Naive thymus-derived CD4-positive, alpha-beta T cell (primary cell): ENCODE results near the gene AP1M1. TPM values are rescaled to one million over a fixed set of nuclear protein-coding genes. Genes with fewer than 3 reads are reported as not detected.

Experiments used
- ATAC-seq: fragments of 150-1000 bp; cut with Tn5 transposase; 2 replicates; pipeline ENCODE4 v1.10.0; 2021; ENCODE audit warnings: mild to moderate bottlenecking, moderate library complexity
- CTCF ChIA-PET: fragments of 350-600 bp; sonication (Branson Sonifier 250); formaldehyde crosslinking; loops from one replicate; lab custom pipeline; 2021; ENCODE audit warnings: antibody characterized with exemption; lab: Charles Lee
- POLR2A ChIA-PET: fragments of 350-600 bp; sonication (Branson Sonifier 250); formaldehyde crosslinking; loops from one replicate; lab custom pipeline; 2021; ENCODE audit warnings: antibody characterized with exemption, inconsistent platforms; lab: Charles Lee
- DNase-seq, 9 donors: peaks; one replicate each; pipeline versions ENCODE4 v3.0.0 to v3.0.0-alpha.2; 2020 to 2022; ENCODE audit warnings: mixed read lengths in 1 of 9
- H3K27ac ChIP-seq: one replicate; pipeline ENCODE4 v1.7.0; 2013; ENCODE audit warnings: mild to moderate bottlenecking, low read depth, low read length, moderate library complexity
- H3K27me3 ChIP-seq, 2 donors: one replicate each; pipeline ENCODE4 v1.7.0; 2013; ENCODE audit warnings: low read length in 2 of 2, mild to moderate bottlenecking in 2 of 2, moderate library complexity in 2 of 2; ENCODE audit not compliant: control insufficient read depth in 2 of 2, insufficient read depth in 2 of 2
- H3K36me3 ChIP-seq, 3 experiments: 1 replicate in 2 of 3; 2 replicates in 1 of 3; pipeline ENCODE4 v1.7.0; 2013; ENCODE audit warnings: low read length in 3 of 3, mild to moderate bottlenecking in 3 of 3, moderate library complexity in 1 of 3; ENCODE audit not compliant: insufficient read depth in 3 of 3, control insufficient read depth in 2 of 3
- H3K4me1 ChIP-seq, 2 donors: one replicate each; pipeline ENCODE4 v1.7.0; 2013; ENCODE audit warnings: low read length in 2 of 2, mild to moderate bottlenecking in 2 of 2, moderate library complexity in 1 of 2; ENCODE audit not compliant: control insufficient read depth in 2 of 2, insufficient read depth in 2 of 2
- H3K4me3 ChIP-seq: 2 replicates; pipeline ENCODE4 v1.7.0; 2013; ENCODE audit warnings: mild to moderate bottlenecking, low read length
- H3K9me3 ChIP-seq, 3 experiments: 1 replicate in 2 of 3; 2 replicates in 1 of 3; pipeline ENCODE4 v1.7.0; 2013; ENCODE audit warnings: low read length in 3 of 3; ENCODE audit not compliant: control insufficient read depth in 2 of 3
- H3K27ac Mint-ChIP-seq, 9 donors: one replicate each; pipeline ENCODE4 v1.8.0; 2020 to 2022; ENCODE audit warnings: mixed read lengths in 9 of 9, mild to moderate bottlenecking in 8 of 9, moderate library complexity in 5 of 9, inconsistent platforms in 2 of 9
- H3K27me3 Mint-ChIP-seq, 5 donors: one replicate each; pipeline ENCODE4 v1.8.0; 2021 to 2022; ENCODE audit warnings: mixed read lengths in 5 of 5, mild to moderate bottlenecking in 1 of 5
- H3K36me3 Mint-ChIP-seq, 5 donors: one replicate each; pipeline ENCODE4 v1.8.0; 2020 to 2022; ENCODE audit warnings: mixed read lengths in 5 of 5, mild to moderate bottlenecking in 3 of 5, inconsistent platforms in 1 of 5
- H3K4me1 Mint-ChIP-seq, 7 donors: one replicate each; pipeline ENCODE4 v1.8.0; 2020 to 2022; ENCODE audit warnings: mixed read lengths in 7 of 7, mild to moderate bottlenecking in 3 of 7, inconsistent platforms in 1 of 7
- H3K4me3 Mint-ChIP-seq, 10 donors: one replicate each; pipeline ENCODE4 v1.8.0; 2020 to 2022; ENCODE audit warnings: mild to moderate bottlenecking in 10 of 10, mixed read lengths in 10 of 10, moderate library complexity in 6 of 10, inconsistent platforms in 2 of 10
- H3K9me3 Mint-ChIP-seq, 11 donors: one replicate each; pipeline ENCODE4 v1.8.0; 2020 to 2022; ENCODE audit warnings: mixed read lengths in 11 of 11, mild to moderate bottlenecking in 4 of 11, inconsistent platforms in 1 of 11, moderate library complexity in 1 of 11
- intact Hi-C, 2 donors: fragments of 100-400 bp; cut with micrococcal nuclease; formaldehyde crosslinking; loops; one replicate each; pipeline ENCODE4 v1.15.1; 2023
- polyA plus RNA-seq, 2 donors: library from polyadenylated mRNA; unstranded; fragments of 300-500 nt; fragmentation: Illumina TruSeq; gene quantifications; one replicate each; pipeline ENCODE4 v1.2.3, GENCODE V29; 2021
- total RNA-seq, 6 experiments: library from RNA in 5 of 6; stranded (reverse) in 5 of 6; gene quantifications; 1 replicate in 5 of 6; 2 replicates in 1 of 6; pipeline ENCODE4 v1.2.3 and lab custom pipeline; 2021 to 2026

Gene AP1M1
- total and polyA plus RNA-seq, 7 experiments from 2014 or later: 94.9 to 169 (median 134) TPM

- H3K27me3 Mint-ChIP-seq: peaks cover 0 to 2% (median 0%) of the 10 kb centered on the region in 5 donors
- peaks cover 10 to 59% (median 31%) of the 10 kb centered on the region in 3 experiments for H3K36me3 ChIP-seq
- H3K4me3 ChIP-seq: no peak overlapping the region
- peak overlapping the region; percentile 2 for H3K27ac ChIP-seq
- peak overlapping the region in 4 of 9 donors; percentile 4 to 57 (median 18) for H3K27ac Mint-ChIP-seq
- DNase-seq: no peak
- POLR2A ChIA-PET: interaction anchor here (1.2 to 1.3 kb wide), 2 partner anchors 9 to 26 kb away, joined by 3 read pairs; partner anchors contain the start of gene AP1M1
- CTCF ChIA-PET: interaction anchor here (0.7 to 0.9 kb wide), 2 partner anchors 147 to 226 kb away, joined by 3 to 4 read pairs; no protein-coding TSS in a partner anchor
- peaks cover 0 to 5% (median 0%) of the 10 kb centered on the region in 11 donors for H3K9me3 Mint-ChIP-seq
- no peaks in the 10 kb centered on the region for H3K9me3 ChIP-seq
- H3K4me3 Mint-ChIP-seq: peak overlapping the region in 4 of 10 donors; percentile 6 to 66 (median 28)
- no peak for ATAC-seq
- intact Hi-C loops: no loop called here
- peaks cover 9 to 39% (median 30%) of the 10 kb centered on the region in 7 donors for H3K4me1 Mint-ChIP-seq
- peaks cover 13 to 16% of the 10 kb centered on the region in 2 donors for H3K4me1 ChIP-seq
- peaks cover 4 to 31% (median 11%) of the 10 kb centered on the region in 5 donors for H3K36me3 Mint-ChIP-seq
- H3K27me3 ChIP-seq: no peaks in the 10 kb centered on the region
These were observed 9.2 kb upstream of the AP1M1 start for GRCh38 chr19:16188521-16188920.

- intact Hi-C loops: no loop called here
- no peak for DNase-seq
- no peaks in the 10 kb centered on the region for H3K9me3 ChIP-seq
- H3K27me3 ChIP-seq: no peaks in the 10 kb centered on the region
- peaks cover 0 to under 1% (median 0%) of the 10 kb centered on the region in 5 donors for H3K27me3 Mint-ChIP-seq
- peaks cover 9 to 35% (median 26%) of the 10 kb centered on the region in 7 donors for H3K4me1 Mint-ChIP-seq
- no peak overlapping the region for H3K4me3 ChIP-seq
- peaks cover 10 to 61% (median 31%) of the 10 kb centered on the region in 3 experiments for H3K36me3 ChIP-seq
- ChIA-PET POLR2A (no interaction called here), CTCF (no interaction called here)
- H3K9me3 Mint-ChIP-seq: peaks cover 0 to 3% (median 0%) of the 10 kb centered on the region in 11 donors
- H3K36me3 Mint-ChIP-seq: peaks cover 4 to 31% (median 10%) of the 10 kb centered on the region in 5 donors
- peak overlapping the region in 2 of 9 donors; percentile 17 to 59 for H3K27ac Mint-ChIP-seq
- H3K27ac ChIP-seq: peak overlapping the region; percentile 1
- peaks cover 11 to 13% of the 10 kb centered on the region in 2 donors for H3K4me1 ChIP-seq
- H3K4me3 Mint-ChIP-seq: no peak overlapping the region
- no peak for ATAC-seq
These were observed 7.5 kb upstream of the AP1M1 start for GRCh38 chr19:16190198-16190597.

DNA sequence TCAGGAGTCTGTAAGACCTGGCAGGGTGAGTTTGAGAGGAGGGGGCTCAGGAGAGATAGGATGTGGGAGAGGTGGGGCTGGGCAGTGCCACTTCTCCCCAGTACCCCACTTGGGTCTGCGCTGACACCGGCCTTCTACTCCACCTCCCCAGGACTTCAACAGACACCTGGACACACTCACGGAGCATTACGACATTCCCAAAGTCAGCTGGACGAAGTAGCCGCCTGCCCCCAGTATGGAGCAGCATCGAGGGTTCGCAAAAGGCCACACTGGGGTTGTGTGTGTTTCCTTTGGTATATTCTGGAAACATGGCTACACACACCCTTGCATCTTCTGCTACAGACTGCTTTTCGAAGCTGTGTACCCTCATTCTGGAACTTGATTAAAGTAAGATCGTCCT lies 7.0 kb upstream of the AP1M1 start:
- H3K9me3 Mint-ChIP-seq: no peaks in the 10 kb centered on the region
- intact Hi-C loops: no loop called here
- Histone ChIP-seq H3K36me3 (peaks cover 10 to 57% (median 31%) of the 10 kb centered on the region in 3 experiments), H3K9me3 (no peaks in the 10 kb centered on the region), H3K4me1 (peaks cover 11 to 13% of the 10 kb centered on the region in 2 donors), H3K27me3 (no peaks in the 10 kb centered on the region), H3K4me3 (no peak overlapping the region), H3K27ac (peak overlapping the region; percentile 1)
- H3K27ac Mint-ChIP-seq: peak overlapping the region in 2 of 9 donors; percentile 17 to 56
- ATAC-seq (no peak), DNase-seq (no peak)
- POLR2A ChIA-PET: no interaction called here
- no peak overlapping the region for H3K4me3 Mint-ChIP-seq
- CTCF ChIA-PET: no interaction called here
- H3K27me3 Mint-ChIP-seq: no peaks in the 10 kb centered on the region
- H3K4me1 Mint-ChIP-seq: peaks cover 9 to 30% (median 22%) of the 10 kb centered on the region in 7 donors
- peaks cover 4 to 28% (median 7%) of the 10 kb centered on the region in 5 donors for H3K36me3 Mint-ChIP-seq

- Mint-ChIP-seq H3K4me3 (peak overlapping the region in 1 of 10 donors; percentile 20), H3K27ac (peak overlapping the region in 1 of 9 donors; percentile 34), H3K4me1 (peaks cover 9 to 28% (median 20%) of the 10 kb centered on the region in 7 donors), H3K27me3 (no peaks in the 10 kb centered on the region), H3K9me3 (no peaks in the 10 kb centered on the region), H3K36me3 (peaks cover 4 to 27% (median 7%) of the 10 kb centered on the region in 5 donors)
- ChIA-PET POLR2A (no interaction called here), CTCF (no interaction called here)
- Histone ChIP-seq H3K27ac (no peak overlapping the region), H3K4me3 (no peak overlapping the region), H3K4me1 (peaks cover 5 to 7% of the 10 kb centered on the region in 2 donors), H3K27me3 (no peaks in the 10 kb centered on the region), H3K9me3 (no peaks in the 10 kb centered on the region), H3K36me3 (peaks cover 10 to 57% (median 31%) of the 10 kb centered on the region in 3 experiments)
- intact Hi-C loops: no loop called here
- DNase-seq (no peak), ATAC-seq (no peak)
These were observed 6.3 kb upstream of the AP1M1 start for GRCh38 chr19:16191216-16191908.

- H3K27ac ChIP-seq: no peak overlapping the region
- H3K4me1 ChIP-seq: peaks cover 9 to 12% of the 10 kb centered on the region in 2 donors
- Mint-ChIP-seq H3K4me1 (peaks cover 7 to 27% (median 17%) of the 10 kb centered on the region in 7 donors), H3K27ac (no peak overlapping the region), H3K4me3 (no peak overlapping the region), H3K36me3 (peaks cover 0 to 16% (median 6%) of the 10 kb centered on the region in 5 donors), H3K27me3 (no peaks in the 10 kb centered on the region), H3K9me3 (no peaks in the 10 kb centered on the region)
- ChIA-PET POLR2A (interaction anchor here (0.6 to 1.8 kb wide), 2 partner anchors 8 to 52 kb away, joined by 3 to 7 read pairs; partner anchors contain the start of gene FAM32A), CTCF (interaction anchor here (0.6 to 1.9 kb wide), 2 partner anchors 8 to 207 kb away, joined by 3 to 6 read pairs; partner anchors contain the start of gene FAM32A)
- peaks cover 10 to 46% (median 25%) of the 10 kb centered on the region in 3 experiments for H3K36me3 ChIP-seq
- no peaks in the 10 kb centered on the region for H3K9me3 ChIP-seq
- no peak for DNase-seq
- H3K4me3 ChIP-seq: no peak overlapping the region
- no peak for ATAC-seq
- intact Hi-C loops: no loop called here
- H3K27me3 ChIP-seq: no peaks in the 10 kb centered on the region
These were observed 4.2 kb upstream of the AP1M1 start for GRCh38 chr19:16193466-16193865.

GRCh38 chr19:16197188-16197621 lies 506 bp upstream of the AP1M1 start:
- peak overlapping the region; percentile 99 for H3K4me3 ChIP-seq
- peaks cover 0 to 33% (median 0%) of the 10 kb centered on the region in 3 experiments for H3K36me3 ChIP-seq
- CTCF ChIA-PET: interaction anchor here (0.6 to 1.0 kb wide), 4 partner anchors 12 to 220 kb away, joined by 3 to 5 read pairs (median 4); partner anchors contain the start of gene FAM32A
- no peaks in the 10 kb centered on the region for H3K9me3 Mint-ChIP-seq
- H3K27ac ChIP-seq: peak overlapping the region; percentile 95
- peaks cover 16 to 23% of the 10 kb centered on the region in 2 donors for H3K4me1 ChIP-seq
- peaks cover 32 to 43% (median 40%) of the 10 kb centered on the region in 7 donors for H3K4me1 Mint-ChIP-seq
- peak overlapping the region; percentile 81 to 95 (median 90) for H3K4me3 Mint-ChIP-seq
- intact Hi-C loops: loop anchor here (1.0 to 5.0 kb wide), 10 partner anchors 12 to 360 kb away; partner anchors contain the start of genes FAM32A (in 2 of the 2), KLF2 (in 2 of the 2), RAB8A (in 2 of the 2) and EPS15L1 (in 1 of the 2)
- peaks cover 0 to 17% (median 7%) of the 10 kb centered on the region in 5 donors for H3K36me3 Mint-ChIP-seq
- no peaks in the 10 kb centered on the region for H3K9me3 ChIP-seq
- H3K27me3 Mint-ChIP-seq: no peaks in the 10 kb centered on the region
- POLR2A ChIA-PET: interaction anchor here (0.6 to 2.4 kb wide), 15 partner anchors 9 to 216 kb away, joined by 3 to 10 read pairs (median 5); partner anchors contain the start of genes FAM32A and KLF2
- H3K27me3 ChIP-seq: no peaks in the 10 kb centered on the region
- ATAC-seq (no peak), DNase-seq (no peak)
- peak overlapping the region; percentile 90 to 99 (median 97) for H3K27ac Mint-ChIP-seq
